ENCODE results near the gene AFG3L2. TPM values are rescaled to one million over a fixed set of nuclear protein-coding genes. Genes with fewer than 3 reads are reported as not detected.

AFG3L2 gene
- total RNA-seq, result 39.5 and 60.3 TPM in 2 replicates

GRCh38 chr18:12376754-12377555 is at the start of gene AFG3L2:
TSS of gene AFG3L2 (minus strand) at chr18:12377227. CDS start at chr18:12377082, 145 bp downstream.

GRCh38 chr18:12307701-12308385 is 69.2 kb downstream of the AFG3L2 start, which contains the start of gene TUBB6:
TSS of gene TUBB6 (plus strand) at chr18:12308241. CDS start at chr18:12308293, 52 bp downstream.

Small RNA genes within 50 kb of the gene (small RNA-seq; reads per million reads assigned to genes)
- gene RNU6-170P, result not detected
- not detected for gene RNU7-129P

Other genes with a start within 250 kb of the AFG3L2 start
- 3.9 and 6.4 TPM in 2 replicates for gene CIDEA, start 122.9 kb downstream of the AFG3L2 start, total RNA-seq
- gene TUBB6, start 69.0 kb downstream of the AFG3L2 start, total RNA-seq, result 841 and 870 TPM in 2 replicates
- 3.5 and 3.6 TPM in 2 replicates for gene PRELID3A, start 30.7 kb upstream of the AFG3L2 start, total RNA-seq